NCI-H1436 (cell line): Measurements from ENCODE around the gene AHRR.

Experiments used
- DNase-seq: peaks from one replicate; lab custom pipeline; 2025; lab: John Stamatoyannopoulos, UW

The AHRR gene

GRCh38 chr5:347712-348284 lies 26.3 kb downstream of the AHRR start:
- DNase-seq, result no peak

GRCh38 chr5:348726-349125 lies 27.2 kb downstream of the AHRR start:
- no peak for DNase-seq

- no peak for DNase-seq
These were observed 28.8 kb downstream of the AHRR start for GRCh38 chr5:350355-350754.

DNA sequence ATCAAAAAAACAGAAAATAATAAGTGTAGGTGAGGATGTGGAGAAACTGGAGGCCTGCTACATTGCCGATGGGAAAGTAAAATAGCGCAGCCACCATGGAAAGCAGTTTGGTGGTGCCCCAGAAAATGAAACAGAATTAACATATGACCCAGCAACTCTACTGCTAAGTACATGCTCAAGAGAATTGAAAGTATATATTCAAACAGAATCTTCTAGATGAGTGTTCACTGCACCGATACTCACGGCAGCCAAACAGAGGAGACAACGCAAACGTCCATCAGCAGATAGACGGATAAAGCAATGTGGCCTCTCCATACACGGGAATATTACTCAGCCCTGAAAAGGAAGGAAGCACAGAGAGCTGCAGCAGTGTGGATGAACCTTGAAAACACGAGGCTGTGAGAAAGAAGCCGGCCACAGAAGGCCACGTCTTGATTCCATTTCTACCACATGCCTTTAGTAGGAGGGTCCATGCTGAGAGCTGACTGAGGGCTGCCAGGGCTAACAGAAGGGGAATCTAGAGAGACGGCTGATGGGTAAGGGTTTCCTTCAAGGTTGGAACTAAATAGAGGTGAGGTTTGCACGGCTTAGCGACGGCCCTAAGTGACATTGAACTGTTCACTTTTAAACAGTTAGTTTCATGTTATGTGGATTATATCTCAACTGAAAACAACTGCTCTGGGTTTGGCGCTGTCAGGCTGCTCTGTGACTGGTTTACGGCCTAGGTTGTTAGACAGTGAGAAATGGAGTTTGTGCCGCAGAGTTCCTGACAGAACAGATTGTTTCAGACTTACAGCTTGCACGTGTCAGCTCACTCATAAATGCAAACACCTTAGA lies 29.8 kb downstream of the AHRR start:
- DNase-seq, result no peak

GRCh38 chr5:351921-352245 lies 30.4 kb downstream of the AHRR start:
- no peak for DNase-seq

DNA sequence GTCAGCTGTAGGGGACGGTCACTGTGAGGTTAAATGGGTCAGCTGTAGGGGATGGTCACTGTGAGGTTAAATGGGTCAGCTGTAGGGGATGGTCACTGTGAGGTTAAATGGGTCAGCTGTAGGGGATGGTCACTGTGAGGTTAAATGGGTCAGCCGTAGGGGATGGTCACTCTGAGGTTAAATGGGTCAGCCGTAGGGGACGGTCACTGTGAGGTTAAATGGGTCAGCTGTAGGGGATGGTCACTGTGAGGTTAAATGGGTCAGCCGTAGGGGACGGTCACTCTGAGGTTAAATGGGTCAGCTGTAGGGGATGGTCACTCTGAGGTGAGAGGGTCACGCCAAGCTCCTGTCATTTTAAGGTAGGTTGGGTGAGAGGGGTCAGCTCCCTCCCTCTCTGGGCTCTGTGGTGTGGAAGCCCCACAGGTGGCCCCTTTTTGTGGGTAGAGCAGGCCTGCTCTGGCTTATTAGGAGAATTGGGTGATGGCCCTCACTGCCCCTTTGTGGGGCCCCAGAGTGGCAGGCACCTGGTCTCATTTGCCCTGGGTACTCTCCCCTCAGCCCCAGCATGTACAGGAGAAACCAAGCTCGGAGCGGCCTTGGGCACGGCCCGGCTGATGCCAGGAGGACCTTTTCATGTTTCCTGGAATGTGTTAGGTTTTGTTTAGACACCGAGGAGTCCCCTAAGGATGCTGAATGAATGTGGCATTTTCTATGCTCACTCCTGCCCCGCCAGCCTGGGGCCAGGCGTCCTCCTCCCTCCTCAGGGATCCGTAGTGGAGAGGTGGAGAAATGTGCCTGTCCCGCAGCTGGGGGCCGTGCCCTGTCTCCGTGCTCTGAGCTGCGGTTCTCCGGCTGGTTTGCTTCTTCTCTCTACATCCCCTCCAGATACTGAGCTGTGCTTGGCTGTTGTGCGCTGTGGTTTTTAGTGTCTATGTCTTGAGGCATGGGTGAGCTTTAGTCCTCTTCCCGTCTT lies 31.4 kb downstream of the AHRR start:
- DNase-seq, result no peak

DNA sequence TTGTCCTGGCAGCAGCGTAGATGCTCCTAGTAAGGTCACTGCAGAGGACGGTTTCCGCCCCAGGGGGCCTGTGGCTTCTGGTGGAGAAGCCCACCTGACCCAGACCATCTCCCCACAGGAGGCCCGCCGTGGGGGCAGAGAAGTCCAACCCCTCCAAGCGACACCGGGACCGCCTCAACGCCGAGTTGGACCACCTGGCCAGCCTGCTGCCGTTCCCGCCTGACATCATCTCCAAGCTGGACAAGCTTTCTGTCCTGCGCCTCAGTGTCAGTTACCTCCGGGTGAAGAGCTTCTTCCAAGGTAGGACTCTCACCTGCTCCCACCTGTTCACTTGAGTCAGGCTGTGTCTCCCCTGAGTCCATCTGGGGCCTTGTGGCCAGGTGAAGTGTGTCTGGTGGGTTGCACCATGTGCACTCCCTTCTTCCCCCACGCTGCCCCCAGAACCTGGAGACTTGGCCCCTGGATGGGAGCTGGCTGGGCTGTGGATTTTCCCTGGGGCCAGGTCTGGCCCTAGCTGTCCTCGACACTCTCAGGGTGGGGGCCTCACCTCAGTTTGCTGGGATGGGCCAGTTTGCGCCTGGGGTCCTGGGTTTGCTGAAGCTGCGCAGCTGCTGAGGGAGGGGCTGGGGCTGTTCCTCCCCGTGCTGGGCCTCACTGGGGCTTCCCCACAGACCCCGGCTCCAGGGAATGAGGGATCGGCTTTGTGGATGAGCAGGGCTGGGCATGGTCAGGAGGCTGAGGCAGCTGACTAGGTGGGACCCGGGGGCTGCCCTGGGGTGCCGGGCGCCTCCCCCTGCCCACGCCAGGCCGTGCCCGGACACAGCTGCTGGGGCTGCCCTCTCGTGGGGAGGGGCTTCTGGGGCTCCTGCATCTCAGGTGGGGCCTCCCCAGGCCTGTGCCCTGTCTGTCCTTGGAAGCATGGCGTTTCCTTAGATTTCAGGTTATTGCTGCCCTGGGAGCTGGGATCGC lies 32.4 kb downstream of the AHRR start:
- DNase-seq, result no peak

DNA sequence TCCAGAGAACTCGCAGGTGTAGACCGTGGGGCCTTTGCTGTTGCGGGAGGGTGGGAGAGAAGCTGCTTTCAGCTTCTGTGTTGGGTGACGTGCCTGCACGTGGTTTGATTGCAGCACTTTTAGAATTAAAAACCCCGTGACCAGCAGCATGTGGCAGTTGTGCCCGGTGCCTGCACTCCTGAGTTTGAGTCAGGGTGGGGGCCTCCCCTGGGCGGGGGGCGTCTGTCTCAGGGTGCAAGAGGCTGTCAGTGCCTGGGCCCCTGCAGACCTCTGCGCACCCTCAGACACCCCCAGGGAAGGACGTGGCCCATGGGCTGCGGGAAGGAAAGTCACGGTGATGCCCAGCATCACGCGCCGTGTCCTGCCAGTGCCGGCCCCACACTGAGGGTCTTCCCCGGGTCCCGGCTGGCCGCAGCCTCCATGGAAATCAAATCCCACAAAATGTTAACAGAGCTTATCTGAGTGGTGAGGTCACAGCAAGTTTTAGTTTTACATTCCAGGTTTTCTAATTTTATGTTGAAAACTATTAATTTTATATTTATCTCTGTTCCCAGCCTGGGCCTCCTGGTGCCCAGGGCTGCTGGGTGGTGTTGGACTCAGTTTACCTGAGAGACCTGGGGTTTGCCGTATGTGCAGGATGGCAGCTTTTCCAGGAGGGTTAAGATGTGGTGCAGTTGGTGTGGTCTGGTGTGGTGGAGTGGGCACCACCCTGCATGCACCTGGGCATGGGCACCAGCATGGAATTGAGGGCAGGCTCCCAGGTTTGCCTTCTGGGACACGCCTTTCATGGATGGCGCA lies 33.3 kb downstream of the AHRR start:
- no peak for DNase-seq

- DNase-seq, result no peak
These were observed 33.9 kb downstream of the AHRR start for GRCh38 chr5:355379-355935.

DNA sequence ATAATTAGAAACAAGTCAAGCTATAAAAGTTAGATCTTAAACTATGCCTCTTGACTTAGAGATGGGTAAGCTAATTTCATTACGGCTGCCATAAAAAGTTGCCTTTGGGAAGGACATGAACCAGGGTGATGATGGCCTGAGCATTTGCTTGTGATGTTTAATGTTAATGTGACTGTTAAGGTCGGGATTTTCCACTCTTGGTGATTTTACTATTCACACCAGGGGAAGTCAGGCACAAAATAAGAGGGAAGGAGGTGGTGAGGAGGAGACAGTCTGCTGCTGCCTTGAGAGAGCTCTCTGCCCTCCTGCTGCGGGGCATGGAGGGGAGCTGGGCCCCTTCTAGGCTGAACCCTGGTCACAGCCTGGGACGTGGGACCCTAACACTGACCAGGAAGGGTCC lies 34.4 kb downstream of the AHRR start:
- no peak for DNase-seq

- DNase-seq, result no peak
These were observed 37.9 kb downstream of the AHRR start for GRCh38 chr5:359301-359897.

DNA sequence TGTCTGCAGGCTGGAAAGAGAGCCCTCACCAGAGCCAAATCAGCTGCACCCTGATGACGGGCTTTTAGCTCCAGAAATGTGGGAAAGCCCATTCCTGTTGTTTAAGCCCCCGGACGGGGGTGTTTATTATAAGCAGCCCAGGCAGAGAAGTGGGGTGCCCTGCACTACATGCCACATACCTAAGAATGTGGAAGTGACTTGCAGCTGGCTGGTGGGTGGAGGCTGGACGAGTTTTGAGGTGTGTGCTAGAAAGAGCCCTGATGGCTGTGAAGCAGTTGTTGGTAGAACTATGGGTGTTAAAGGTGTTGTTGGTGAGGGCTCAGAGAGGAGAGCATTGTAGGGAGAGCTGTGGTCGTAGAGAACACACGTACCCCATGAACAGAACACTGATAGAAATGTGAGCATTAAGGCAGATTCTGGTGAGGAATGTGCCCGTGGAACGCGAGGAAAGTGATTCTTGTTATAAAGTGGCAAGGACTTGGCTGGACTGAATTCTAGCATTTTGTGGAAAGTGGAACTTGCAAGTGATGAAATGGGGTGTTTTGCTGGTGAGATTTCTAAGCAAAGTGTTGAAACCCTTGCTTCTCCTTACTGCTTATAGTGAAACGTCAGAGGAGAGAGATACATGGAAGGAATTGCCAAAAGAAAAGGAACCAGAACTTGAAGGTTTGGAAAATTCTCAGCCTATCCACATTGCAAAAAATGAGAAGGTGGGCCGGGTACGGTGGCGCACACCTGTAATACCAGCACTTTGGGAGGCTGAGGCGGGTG lies 38.9 kb downstream of the AHRR start:
- DNase-seq, result no peak

DNA sequence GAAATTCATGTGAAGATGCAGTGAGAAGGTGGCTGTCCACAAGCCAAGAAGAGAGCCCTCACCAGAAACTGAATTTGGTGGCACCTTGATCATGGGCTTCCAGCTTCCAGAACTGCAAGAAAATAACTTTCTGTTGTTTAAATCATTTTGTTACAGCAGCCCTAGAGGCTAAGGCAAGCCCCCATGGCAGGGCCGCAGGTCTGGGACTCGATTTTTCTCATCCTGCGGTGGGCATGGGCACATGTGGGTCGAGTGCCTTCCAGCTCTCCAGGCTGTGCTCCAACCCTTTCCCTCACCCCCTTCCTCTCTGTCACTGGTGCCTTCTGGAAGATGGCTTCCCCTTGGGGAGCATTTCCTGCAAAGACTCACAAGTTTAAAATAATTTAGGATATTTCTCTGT lies 40.7 kb downstream of the AHRR start:
- no peak for DNase-seq

- DNase-seq, result no peak
These were observed 41.7 kb downstream of the AHRR start for GRCh38 chr5:362978-363765.

- no peak for DNase-seq
These were observed 43.0 kb downstream of the AHRR start for GRCh38 chr5:364497-364896.

DNA sequence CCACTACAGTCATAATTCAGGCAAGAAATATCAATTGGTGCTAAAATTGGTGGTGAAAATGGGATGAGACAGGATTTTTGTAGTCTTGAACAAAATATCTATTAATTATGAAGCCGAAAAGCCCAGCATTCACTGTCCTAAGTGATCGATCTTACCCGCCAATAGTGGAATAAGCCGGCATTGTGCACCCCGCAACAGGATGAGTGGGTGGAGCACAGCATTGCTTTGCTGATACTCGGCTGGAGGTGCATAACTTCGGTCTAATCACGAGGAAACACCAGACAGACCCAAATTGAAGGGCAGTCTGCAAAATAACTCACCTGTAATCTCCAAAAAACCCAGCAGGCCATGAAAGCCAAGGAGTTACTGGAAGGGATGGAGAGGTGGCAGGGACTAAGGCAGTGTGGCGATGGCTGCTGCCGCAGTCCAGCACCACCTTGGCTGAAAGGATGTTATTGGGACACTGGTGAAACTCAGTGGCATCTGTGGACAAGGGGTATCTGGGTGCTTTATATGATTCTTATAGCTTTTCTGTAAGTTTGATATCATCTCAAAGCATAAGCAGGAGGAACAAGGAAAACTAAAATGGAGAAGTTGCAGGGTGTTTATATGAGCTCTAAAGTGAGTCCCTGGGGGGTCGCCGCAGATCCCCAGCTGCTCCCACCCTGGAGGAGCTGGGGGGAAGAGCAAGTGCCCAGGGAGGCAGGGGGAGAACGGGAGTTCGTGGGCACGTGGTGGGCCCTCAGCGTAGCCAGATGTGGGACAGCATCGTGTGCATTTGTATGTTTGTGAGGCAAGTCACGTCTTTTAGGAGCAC lies 45.2 kb downstream of the AHRR start:
- DNase-seq, result no peak

- DNase-seq, result no peak
These were observed 46.0 kb downstream of the AHRR start for GRCh38 chr5:367358-368130.
